ENCODE data around the gene MRPL18.

GRCh38 chr6:159837511-159837910 is 47.2 kb downstream of the MRPL18 start:
- TF ChIP-seq EP300 (IDR thresholded peaks at IDR 0.05) = no peak
- no peak for TF ChIP-seq CTCF (IDR thresholded peaks at IDR 0.05)
- TF ChIP-seq POLR2A (IDR thresholded peaks at IDR 0.05) = no peak
